Stimulated activated CD8-positive, alpha-beta memory T cell treated with anti-CD3 and anti-CD28 coated beads, Interleukin-4, amount 100 ng/mL, for 1 hour (primary cell): ENCODE results near the gene ATG4C.
"Not testable (repeated sequence)": the region's sequence is repeated elsewhere in the genome, so short reads cannot be mapped to it uniquely, and the experiment has no call there.

Experiments used
- DNase-seq, 2 donors: peaks; one replicate each; pipeline ENCODE4 v3.0.0-alpha.2; 2020; ENCODE audit warnings: low read depth in 2 of 2, low spot score in 1 of 2

Gene ATG4C

DNA sequence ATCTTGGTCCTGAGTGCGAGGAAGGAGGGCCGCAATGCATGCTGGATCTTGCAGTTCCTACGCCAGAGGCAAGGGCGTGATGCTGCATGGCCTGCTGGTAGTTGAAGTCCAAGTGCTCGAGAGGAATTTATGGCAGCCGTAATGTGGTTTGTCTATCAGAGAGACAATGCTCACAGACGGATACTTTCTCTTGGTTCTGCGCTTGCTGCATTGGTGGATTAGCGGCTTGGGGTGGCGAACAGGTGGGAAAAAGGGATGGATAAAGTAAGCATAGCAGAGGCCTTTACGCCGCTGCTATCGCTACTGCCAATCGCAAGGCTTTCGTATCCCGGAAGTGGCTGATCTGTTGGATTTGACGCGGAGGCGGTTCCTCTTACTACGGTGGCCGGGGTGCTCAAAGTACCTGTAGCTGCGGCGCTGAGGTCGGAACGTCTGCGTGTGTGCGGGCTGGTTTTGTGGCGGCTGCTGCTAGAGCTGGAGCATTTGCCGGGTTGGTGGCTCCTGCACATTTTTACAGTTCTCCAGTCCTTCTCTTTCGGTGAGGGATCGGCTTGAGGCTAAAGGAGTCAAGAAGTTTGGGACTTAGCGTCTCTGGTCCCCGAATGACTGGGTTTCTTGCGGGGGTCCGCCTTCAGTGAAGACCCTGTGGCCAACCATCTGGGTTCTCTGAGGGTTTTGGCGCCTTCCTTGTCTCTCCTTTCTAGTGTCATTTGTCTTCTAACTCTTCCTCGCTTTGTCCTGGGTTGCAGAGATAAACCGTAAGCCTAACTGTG is at the start of gene ATG4C:
Gene ATG4C (plus strand): TSS at position 397 of the 773 bp plus-strand sequence. CDS start 19,655 bp downstream, outside the sequence.
- DNase-seq: peak; percentile 78 to 84

GRCh38 chr1:62735491-62736171 is 48.3 kb upstream of the ATG4C start:
- no peak for DNase-seq

GRCh38 chr1:62740701-62741100 is 43.2 kb upstream of the ATG4C start:
- not testable (repeated sequence) for DNase-seq

DNA sequence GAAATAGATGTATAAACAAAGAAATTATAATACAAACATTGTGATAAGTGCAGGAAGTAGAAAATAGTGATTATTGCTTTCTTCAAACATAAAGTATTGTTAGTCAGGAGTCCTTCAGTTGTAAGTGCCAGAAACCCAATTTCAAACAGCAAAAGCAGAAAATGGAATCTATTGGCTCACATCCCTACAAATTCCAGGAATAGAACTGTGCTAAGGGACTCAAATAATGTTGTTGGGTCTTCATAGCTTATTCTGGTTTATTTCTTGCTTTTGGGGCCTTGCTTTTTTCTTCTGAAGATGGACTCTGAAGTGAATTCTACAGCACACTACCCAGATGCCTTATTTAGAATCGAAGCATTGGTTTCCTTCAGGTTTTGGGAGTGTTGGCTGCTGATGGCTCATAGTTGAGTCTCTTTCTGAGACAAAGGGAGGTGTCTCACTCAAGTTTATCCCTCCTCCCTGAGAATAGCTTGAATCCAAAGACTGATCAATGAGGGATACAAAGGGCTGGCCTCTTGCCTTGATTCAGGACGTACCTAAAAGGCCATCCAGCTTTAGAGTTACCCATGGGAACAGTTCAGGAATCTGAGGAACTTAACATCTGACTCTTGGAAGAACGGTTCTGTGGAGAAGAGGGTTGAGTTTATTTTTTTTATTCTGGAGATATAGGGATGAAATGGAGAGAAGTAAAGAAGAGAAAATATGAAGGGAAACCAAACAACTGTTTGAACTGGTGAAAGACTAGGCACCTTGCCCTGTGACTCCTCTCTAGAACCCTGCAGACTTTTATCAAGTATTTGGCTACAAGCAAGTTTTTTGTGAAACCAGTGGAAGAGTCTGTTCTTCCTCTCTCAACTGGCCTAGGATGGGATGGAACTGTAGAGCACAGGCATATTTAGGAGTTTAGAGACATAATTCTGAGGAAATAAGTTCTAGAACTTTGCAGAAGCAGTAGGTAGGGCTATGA is 39.0 kb upstream of the ATG4C start:
- DNase-seq: no peak

DNA sequence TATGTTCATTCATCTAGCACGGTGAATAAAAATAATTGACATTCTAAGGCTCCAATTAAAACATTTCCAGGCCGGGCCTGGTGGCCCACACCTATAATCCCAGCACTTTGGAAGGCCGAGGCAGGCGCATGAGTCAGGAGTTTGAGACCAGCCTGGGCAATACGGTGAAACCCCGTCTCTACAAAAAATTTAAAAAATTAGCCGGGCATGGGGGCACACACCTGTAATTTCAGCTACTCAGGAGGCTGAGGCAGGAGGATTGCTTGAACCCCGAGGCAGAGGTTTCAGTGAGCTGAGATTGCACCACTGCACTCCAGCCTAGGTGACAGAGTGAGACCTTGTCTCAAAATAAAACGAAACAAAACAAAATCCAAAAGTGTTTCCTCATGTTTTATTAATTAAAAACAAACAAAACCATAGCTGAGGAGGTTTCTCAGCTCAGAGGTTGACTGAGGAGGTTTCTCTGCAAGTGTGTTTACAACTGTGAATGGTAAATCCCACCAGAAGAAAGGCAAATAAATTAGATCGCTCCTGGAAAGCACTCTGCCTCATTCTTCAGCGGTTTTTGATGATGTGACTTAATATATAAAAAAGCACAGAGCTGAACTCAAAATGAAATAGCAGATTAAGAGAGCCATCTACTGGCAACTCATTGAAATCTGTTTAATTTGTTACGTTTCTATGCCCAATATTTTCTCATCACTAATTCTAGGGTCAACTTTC is 37.7 kb upstream of the ATG4C start:
- no peak for DNase-seq

GRCh38 chr1:62746809-62747138 is 37.2 kb upstream of the ATG4C start:
- no peak for DNase-seq

DNA sequence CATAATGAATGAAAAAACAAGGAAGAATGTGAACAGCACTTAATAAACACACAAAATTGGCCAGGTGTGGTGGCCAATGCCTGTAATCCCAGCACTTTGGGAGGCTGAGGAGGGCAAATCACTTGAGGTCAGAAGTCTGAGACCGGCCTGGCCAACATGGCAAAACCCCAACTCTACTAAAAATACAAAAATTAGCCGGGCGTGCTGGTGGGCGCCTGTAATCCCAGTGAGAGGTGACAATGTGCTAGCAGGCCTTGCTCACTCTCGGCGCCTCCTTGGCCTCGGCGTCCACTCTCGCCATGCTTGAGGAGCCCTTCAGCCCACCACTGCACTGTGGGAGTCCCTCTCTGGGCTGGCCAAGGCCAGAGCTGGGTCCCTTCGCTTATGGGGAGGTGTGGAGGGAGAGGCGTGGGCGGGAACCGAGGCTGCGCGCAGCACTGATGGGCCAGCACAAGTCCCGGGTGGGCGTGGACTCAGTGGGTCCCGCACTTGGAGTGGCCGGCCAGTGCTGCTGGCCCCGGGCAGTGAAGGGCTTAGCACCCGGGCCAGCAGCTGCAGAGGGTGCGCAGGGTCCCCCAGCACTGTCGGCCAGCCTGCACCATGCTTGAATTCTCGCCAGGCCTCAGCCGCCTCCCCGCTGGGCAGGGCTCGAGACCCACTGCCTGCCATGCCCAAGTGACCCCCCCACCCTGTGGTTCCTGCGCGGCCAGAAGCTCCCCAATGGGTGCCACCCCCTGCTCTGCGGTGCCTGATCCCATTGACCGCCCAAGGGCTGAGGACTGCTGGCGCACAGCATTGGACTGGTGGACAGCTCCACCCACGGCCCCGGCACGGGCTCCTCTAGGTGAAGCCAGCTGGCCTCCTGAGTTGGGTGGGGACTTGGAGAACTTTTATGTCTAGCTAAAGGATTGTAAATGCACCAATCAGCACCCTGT is 30.6 kb upstream of the ATG4C start:
- DNase-seq: no peak

GRCh38 chr1:62754938-62755337 is 29.0 kb upstream of the ATG4C start:
- not testable (repeated sequence) for DNase-seq

GRCh38 chr1:62756255-62756884 is 27.6 kb upstream of the ATG4C start:
- not testable (repeated sequence) for DNase-seq

- not testable (repeated sequence) for DNase-seq
Observed at GRCh38 chr1:62759232-62759875, 24.6 kb upstream of the ATG4C start.

DNA sequence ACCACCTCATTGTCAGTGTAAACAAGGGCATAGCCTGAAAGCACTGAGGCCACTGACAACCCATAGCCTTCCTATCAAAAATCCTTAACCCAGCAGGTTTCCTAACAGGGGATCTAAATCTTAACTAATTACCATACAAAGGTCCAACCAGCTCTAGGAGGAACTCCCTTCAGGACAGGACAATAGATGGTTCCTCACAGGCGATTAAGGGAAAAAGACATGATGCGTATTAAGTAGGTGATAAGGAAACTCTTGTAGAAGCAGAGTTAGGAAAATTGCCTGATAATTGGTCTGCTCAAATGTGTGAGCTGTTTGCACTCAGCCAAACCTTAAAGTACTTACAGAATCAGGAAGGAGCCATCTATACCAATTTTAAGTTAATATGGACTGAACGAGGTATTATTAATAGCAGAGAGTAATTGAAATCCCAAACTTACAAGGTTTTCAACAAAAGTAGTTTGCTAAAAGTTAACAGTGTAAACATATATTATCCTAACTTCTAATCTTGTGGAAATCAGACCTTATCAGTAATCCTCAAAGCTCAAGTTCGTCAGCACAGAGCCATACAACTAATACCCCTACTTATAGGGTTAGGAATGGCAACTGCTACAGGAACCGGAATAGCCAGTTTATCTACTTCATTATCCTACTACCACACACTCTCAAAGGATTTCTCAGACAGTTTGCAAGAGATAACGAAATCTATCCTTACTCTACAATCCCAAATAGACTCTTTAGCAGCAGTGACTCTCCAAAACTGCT is 23.7 kb upstream of the ATG4C start:
- DNase-seq: not testable (repeated sequence)

GRCh38 chr1:62761223-62761870 is 22.6 kb upstream of the ATG4C start:
- DNase-seq: not testable (repeated sequence)

GRCh38 chr1:62762027-62762426 is 21.9 kb upstream of the ATG4C start:
- not testable (repeated sequence) for DNase-seq

GRCh38 chr1:62765981-62766380 is 18.0 kb upstream of the ATG4C start:
- DNase-seq: no peak

DNA sequence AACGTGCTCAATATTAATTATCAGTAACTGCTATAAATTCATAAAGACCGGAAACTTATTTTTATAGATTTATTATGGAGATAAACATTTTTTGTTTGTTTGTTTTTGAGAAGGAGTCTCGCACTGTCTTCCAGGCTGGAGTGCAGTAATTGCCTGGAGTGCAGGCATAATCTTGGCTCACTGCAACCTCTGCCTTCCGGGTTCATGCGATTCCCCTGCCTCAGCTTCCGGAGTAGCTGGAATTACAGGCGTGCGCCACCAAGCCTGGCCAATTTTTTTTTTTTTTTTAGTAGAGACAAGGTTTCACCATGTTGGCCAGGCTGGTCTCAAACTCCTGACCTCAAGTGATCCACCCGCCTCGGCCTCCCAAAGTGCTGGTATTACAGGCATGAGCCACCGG is 15.4 kb upstream of the ATG4C start:
- not testable (repeated sequence) for DNase-seq

GRCh38 chr1:62772607-62773295 is 11.2 kb upstream of the ATG4C start:
- DNase-seq: no peak

DNA sequence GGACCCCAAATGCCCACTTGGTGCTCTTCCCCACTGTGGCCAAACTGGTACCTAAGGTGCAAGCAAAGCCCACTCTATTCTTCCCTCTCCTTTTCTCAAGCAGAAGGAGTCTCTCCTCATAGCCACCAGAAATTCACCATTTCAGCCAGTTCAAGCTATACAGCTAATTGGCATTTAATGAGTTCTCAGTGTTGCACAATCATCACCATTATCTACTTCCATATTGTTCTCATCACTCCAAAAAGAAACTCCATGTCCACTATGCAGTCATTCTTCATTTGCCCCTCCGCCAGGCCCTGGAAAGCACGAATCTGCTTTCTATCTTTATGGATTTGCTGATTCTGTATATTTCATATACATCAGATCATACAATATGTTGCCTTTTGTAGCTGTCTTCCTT is 9.9 kb upstream of the ATG4C start:
- DNase-seq: no peak
